Muscle layer of duodenum (tissue), 2 donors: ENCODE measurements around the gene PLD4.

Experiments
- H3K27ac ChIP-seq: one replicate; pipeline ENCODE4 v1.7.0; 2013; ENCODE audit warnings: mild to moderate bottlenecking, low read length
- H3K27me3 ChIP-seq: one replicate; pipeline ENCODE4 v1.7.0; 2013; ENCODE audit warnings: low read depth, mild to moderate bottlenecking, control low read depth, low read length
- H3K36me3 ChIP-seq, 2 donors: one replicate each; pipeline ENCODE4 v1.7.0; 2013; ENCODE audit warnings: low read length in 2 of 2, control low read depth in 1 of 2, mild to moderate bottlenecking in 1 of 2; ENCODE audit not compliant: insufficient read depth in 2 of 2, control insufficient read depth in 1 of 2
- H3K4me1 ChIP-seq, 2 donors: one replicate each; pipeline ENCODE4 v1.7.0; 2013; ENCODE audit warnings: low read length in 2 of 2, mild to moderate bottlenecking in 2 of 2, control low read depth in 1 of 2, moderate library complexity in 1 of 2; ENCODE audit not compliant: insufficient read depth in 2 of 2, control insufficient read depth in 1 of 2
- H3K4me3 ChIP-seq, 2 donors: one replicate each; pipeline ENCODE4 v1.7.0; 2013; ENCODE audit warnings: low read length in 2 of 2, low read depth in 1 of 2, mild to moderate bottlenecking in 1 of 2
- H3K9me3 ChIP-seq, 2 donors: one replicate each; pipeline ENCODE4 v1.7.0; 2013; ENCODE audit warnings: low read length in 2 of 2, control low read depth in 1 of 2, mild to moderate bottlenecking in 1 of 2; ENCODE audit not compliant: control insufficient read depth in 1 of 2
- donor health status: healthy.

The PLD4 gene

DNA sequence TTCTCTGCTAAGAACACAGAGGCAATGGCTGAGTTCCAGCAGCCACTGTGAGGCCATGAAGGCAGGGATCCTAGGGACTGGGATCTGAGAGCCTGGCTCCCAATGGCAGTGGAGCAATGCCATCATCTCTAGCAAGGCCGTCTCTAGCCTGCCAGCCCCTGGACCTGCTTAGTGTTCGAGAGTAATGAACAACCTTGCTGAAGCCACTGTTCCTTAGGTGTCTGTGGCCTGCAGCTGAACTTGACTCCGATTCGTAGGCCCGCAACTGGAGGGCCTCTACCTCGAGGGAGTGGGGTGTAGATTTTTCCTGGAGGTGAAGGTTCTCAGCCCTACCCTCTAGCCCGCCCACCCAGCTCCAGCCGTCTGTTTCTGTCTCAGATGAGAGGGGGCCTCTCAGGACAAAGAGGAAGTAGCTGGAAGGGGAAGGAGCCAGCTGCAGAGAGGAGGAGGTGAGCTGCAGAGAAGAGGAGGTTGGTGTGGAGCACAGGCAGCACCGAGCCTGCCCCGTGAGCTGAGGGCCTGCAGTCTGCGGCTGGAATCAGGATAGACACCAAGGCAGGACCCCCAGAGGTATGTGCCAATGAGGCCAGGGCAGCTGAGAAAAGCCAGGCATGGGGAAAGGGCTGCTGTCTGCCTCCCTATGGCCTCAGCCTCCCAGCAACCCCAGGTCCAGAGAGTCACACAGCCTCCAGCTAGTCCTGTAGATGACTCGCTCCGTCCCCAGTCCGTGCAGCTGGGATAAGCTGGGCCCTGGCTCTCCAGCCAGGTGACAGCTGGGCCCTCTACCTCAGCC lies at the start of gene PLD4:
Gene PLD4, plus strand, starts transcription at position 459 of the 793 bp plus-strand sequence. CDS start 2,262 bp downstream, outside the sequence.
- Histone ChIP-seq H3K4me3 (no peak within 1 kb of the TSS), H3K4me1 (no peaks in the 10 kb centered on the region), H3K27ac (no peak within 1 kb of the TSS)

GRCh38 chr14:104875412-104875751 lies 49.3 kb upstream of the PLD4 start:
- Histone ChIP-seq H3K36me3 (peaks cover under 1 to 18% of the 10 kb centered on the region in 2 donors), H3K4me1 (no peaks in the 10 kb centered on the region), H3K27me3 (no peaks in the 10 kb centered on the region), H3K4me3 (no peak overlapping the region), H3K9me3 (no peaks in the 10 kb centered on the region), H3K27ac (no peak overlapping the region)

More for the DNA sequence above, at the start of gene PLD4:
- H3K36me3 ChIP-seq = no peaks in the 10 kb centered on the region
- peaks cover 0 to 5% of the 10 kb centered on the region in 2 donors for H3K9me3 ChIP-seq
- no peaks in the 10 kb centered on the region for H3K27me3 ChIP-seq

GRCh38 chr14:104875811-104876210 lies 48.9 kb upstream of the PLD4 start:
- Histone ChIP-seq H3K36me3 (peaks cover 5 to 22% of the 10 kb centered on the region in 2 donors), H3K27ac (no peak overlapping the region), H3K27me3 (no peaks in the 10 kb centered on the region), H3K4me3 (no peak overlapping the region), H3K9me3 (no peaks in the 10 kb centered on the region), H3K4me1 (no peaks in the 10 kb centered on the region)

DNA sequence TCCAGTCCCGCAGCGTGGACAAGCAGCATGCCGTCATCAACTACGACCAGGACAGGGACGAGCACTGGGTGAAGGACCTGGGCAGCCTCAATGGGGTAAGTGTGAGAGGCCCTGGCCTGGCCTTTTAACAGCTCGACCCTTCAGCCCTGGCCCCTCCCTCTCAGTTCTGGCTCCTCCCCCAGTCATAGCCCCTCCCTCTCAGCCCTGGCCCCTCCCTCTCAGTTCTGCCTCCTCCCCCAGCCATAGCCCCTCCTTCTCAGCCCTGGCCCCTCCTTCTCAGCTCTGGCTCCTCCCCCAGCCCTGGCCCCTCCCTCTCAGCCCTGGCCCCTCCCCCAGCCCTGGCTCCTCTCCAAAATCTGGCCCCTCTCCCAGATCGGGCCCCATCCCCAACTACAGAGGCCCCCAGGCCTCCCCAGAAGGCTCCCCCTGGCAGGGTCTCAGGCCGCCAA lies 48.4 kb upstream of the PLD4 start:
- Histone ChIP-seq H3K4me3 (no peak overlapping the region), H3K9me3 (no peaks in the 10 kb centered on the region), H3K27ac (no peak overlapping the region), H3K27me3 (no peaks in the 10 kb centered on the region), H3K4me1 (no peaks in the 10 kb centered on the region), H3K36me3 (peaks cover 7 to 24% of the 10 kb centered on the region in 2 donors)

DNA sequence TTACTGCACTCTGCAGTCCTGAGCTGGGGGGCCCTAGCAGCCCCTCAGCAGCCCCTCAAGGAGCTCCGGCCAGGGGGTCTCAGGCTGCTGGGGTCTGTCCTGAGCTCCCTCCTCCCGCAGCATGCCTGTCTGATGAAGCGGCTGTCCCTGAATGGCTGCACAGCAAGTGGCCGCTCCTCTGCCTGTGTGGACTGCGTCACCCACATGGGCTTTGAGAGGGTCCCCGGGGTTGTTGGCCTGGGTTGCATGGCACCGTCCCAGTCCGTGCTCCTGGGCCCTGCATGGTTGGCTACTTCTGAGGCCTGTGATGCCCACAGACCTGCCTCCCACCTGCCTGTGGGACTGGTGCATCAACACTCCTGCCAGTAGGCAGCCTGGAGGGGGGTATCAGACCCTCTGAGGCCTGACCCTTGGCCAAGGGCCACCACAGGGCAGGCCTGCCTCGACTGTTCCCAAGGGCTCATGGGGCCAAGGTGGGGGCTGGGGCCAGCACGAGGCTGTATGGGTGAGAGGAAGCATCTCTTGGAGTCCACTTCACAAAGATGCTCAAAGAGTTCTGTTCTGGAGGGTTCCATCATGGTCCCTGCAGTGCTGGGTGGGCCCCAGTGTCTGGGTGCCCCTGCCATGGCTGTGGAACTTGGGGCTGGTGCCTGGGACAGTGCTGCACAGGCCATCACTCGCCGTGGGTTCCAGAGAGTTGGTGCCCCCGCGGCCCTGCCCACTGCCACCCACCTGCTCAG lies 47.4 kb upstream of the PLD4 start:
- Histone ChIP-seq H3K27ac (no peak overlapping the region), H3K9me3 (no peaks in the 10 kb centered on the region), H3K4me3 (no peak overlapping the region), H3K4me1 (no peaks in the 10 kb centered on the region), H3K36me3 (peaks cover 7 to 28% of the 10 kb centered on the region in 2 donors), H3K27me3 (no peaks in the 10 kb centered on the region)

GRCh38 chr14:104877806-104878550 lies 46.7 kb upstream of the PLD4 start:
- peaks cover 7 to 29% of the 10 kb centered on the region in 2 donors for H3K36me3 ChIP-seq

DNA sequence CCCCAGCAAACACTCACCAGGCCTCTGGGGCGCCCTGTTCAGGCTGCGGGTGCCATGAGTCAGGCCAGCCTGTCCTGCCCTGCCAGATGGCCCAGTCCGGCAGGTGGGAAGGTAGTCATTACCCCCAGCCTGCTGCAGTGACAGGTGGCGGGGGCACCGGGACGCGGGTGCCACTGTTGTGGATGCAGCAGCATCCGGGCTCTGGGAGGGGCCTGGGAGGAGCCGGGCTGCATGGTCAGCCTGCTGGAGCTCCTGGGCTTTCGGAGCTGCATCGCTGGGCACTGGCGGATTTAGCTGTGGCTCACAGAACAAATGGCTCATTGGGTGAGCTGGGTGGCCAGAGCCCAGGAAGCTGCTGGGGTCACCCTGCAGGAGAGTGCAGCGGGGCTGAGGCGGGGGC lies 46.1 kb upstream of the PLD4 start:
- Histone ChIP-seq H3K27ac (no peak overlapping the region), H3K36me3 (peaks cover 7 to 35% of the 10 kb centered on the region in 2 donors), H3K9me3 (no peaks in the 10 kb centered on the region), H3K27me3 (no peaks in the 10 kb centered on the region), H3K4me3 (no peak overlapping the region), H3K4me1 (no peaks in the 10 kb centered on the region)

More at GRCh38 chr14:104877806-104878550, 46.7 kb upstream of the PLD4 start:
- Histone ChIP-seq H3K4me3 (no peak overlapping the region), H3K27me3 (no peaks in the 10 kb centered on the region), H3K4me1 (no peaks in the 10 kb centered on the region), H3K27ac (no peak overlapping the region), H3K9me3 (no peaks in the 10 kb centered on the region)

DNA sequence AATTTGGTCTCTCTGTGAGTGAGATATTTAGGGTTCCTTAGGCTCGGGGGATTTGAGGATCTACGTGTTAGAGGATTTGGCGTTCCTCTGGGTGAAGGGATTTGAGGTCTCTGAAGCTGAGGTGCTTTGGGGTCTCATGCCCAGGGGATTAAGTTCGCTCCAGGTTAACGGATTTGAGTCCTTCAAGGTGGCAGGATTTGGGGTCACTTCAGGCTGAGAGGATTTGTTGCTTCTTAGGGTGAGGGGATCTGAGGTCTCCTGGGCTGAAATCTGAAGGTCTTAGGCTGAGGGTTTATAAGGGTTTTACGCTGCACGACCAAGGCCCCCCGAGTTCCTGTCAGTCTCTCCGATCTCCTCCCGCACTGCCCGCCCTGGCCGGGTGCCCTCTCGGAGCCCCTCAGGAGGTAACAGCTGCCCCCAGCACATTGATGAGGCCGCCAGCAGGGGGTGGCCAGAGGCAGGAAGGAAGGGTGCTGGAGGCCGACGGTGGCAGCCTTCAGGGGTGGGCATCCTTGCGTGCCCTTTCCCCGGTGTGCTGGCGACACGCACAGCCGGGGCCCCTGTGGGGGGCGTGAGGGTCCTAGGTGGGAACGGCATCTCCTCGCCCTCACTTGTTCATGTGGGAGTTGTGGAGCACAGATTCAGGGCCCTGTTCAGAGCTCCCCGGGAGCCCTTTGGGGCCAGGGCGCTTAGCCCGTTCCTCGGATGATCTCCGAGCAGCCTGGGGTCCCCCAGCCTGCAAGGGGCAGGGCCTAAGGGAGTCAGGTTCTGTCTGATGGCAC lies 45.3 kb upstream of the PLD4 start:
- H3K36me3 ChIP-seq = peaks cover 7 to 40% of the 10 kb centered on the region in 2 donors

GRCh38 chr14:104879983-104880565 lies 44.6 kb upstream of the PLD4 start:
- H3K4me1 ChIP-seq = no peaks in the 10 kb centered on the region
- peaks cover 7 to 41% of the 10 kb centered on the region in 2 donors for H3K36me3 ChIP-seq
- no peaks in the 10 kb centered on the region for H3K9me3 ChIP-seq
- no peak overlapping the region for H3K27ac ChIP-seq
- no peaks in the 10 kb centered on the region for H3K27me3 ChIP-seq
- no peak overlapping the region for H3K4me3 ChIP-seq

More for the DNA sequence above, 45.3 kb upstream of the PLD4 start:
- H3K9me3 ChIP-seq = no peaks in the 10 kb centered on the region
- H3K4me3 ChIP-seq = no peak overlapping the region
- H3K27ac ChIP-seq = no peak overlapping the region
- H3K27me3 ChIP-seq = no peaks in the 10 kb centered on the region
- no peaks in the 10 kb centered on the region for H3K4me1 ChIP-seq

DNA sequence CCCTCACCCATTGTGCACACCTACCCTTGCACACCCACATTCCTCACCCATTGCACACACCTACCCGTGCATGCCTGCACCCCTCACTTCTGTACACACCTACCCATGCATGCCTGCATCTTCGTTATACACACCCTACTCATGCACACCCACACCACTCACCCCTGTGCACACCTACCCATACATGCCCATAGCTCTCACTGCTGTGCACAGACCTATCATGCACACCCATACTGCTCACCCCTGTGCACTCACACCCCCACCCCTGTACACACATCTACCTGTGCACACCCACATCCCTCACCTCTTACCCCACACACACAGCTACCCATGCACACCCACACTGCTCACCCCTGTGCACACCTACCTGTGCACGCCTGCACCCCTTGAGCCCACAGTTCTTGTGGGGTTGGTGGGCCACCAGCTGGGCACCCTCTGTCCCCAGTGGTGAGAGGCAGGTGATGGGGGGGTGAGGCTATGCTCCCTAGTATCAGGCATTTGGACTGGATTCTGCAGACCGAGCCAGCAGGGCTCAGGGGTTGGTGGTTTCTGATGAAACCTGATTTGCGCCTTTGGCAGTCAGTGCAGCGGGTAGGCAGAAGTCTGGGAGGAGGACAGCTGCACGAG lies 44.0 kb upstream of the PLD4 start:
- Histone ChIP-seq H3K4me3 (no peak overlapping the region), H3K27ac (no peak overlapping the region), H3K4me1 (no peaks in the 10 kb centered on the region)

More for the DNA sequence above, 44.0 kb upstream of the PLD4 start:
- no peaks in the 10 kb centered on the region for H3K9me3 ChIP-seq
- no peaks in the 10 kb centered on the region for H3K27me3 ChIP-seq
- H3K36me3 ChIP-seq = peaks cover 7 to 46% of the 10 kb centered on the region in 2 donors
